ENCODE data around the gene CD300LB.

DNA sequence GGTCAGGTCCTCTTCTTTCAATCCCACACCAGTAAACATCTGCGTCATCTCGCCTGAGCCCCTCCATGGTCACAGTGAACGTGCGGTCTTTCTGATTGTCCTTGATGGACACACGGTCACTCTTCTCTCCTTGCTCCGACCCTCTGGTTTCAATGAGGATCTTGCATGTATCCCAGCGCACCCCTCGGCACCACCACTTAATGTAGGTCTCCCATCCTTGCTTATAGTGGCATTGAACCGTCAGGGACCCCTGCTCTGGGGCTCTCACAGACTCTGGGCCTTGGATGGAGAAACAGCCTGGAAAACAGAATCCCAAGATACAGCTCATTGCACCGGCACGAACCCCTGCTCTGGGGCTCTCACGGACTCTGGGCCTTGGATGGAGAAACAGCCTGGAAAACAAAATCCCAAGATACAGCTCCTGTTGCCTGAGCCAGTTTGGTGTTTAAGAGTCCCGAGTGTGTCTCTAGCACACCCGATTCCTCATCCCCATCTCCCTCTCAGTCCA is 5.4 kb downstream of the CD300LB start:
- no peak for TF ChIP-seq POLR2A (IDR thresholded peaks at IDR 0.05)
- TF ChIP-seq, protein P1, sequence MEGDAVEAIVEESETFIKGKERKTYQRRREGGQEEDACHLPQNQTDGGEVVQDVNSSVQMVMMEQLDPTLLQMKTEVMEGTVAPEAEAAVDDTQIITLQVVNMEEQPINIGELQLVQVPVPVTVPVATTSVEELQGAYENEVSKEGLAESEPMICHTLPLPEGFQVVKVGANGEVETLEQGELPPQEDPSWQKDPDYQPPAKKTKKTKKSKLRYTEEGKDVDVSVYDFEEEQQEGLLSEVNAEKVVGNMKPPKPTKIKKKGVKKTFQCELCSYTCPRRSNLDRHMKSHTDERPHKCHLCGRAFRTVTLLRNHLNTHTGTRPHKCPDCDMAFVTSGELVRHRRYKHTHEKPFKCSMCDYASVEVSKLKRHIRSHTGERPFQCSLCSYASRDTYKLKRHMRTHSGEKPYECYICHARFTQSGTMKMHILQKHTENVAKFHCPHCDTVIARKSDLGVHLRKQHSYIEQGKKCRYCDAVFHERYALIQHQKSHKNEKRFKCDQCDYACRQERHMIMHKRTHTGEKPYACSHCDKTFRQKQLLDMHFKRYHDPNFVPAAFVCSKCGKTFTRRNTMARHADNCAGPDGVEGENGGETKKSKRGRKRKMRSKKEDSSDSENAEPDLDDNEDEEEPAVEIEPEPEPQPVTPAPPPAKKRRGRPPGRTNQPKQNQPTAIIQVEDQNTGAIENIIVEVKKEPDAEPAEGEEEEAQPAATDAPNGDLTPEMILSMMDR (IDR thresholded peaks at IDR 0.05), result no peak

Data from prostate gland (tissue), 2 donors.